Ectodermal cell (in vitro differentiated cells): ENCODE results near the gene SPPL2C.

Experiments
- H3K27ac ChIP-seq: 2 replicates; pipeline ENCODE4 v1.7.0; 2013; ENCODE audit warnings: mild to moderate bottlenecking, low read depth, low read length; ENCODE audit not compliant: insufficient read depth, poor library complexity, severe bottlenecking
- H3K27me3 ChIP-seq: 2 replicates; pipeline ENCODE4 v1.7.0; 2013; ENCODE audit warnings: mild to moderate bottlenecking, low read length; ENCODE audit not compliant: insufficient read depth, control insufficient read depth, poor library complexity, severe bottlenecking
- H3K36me3 ChIP-seq: one replicate; pipeline ENCODE4 v1.7.0; 2013; ENCODE audit warnings: low read length; ENCODE audit not compliant: control insufficient read depth, insufficient read depth
- H3K4me1 ChIP-seq: one replicate; pipeline ENCODE4 v1.7.0; 2013; ENCODE audit warnings: low read length; ENCODE audit not compliant: control insufficient read depth, insufficient read depth
- H3K4me3 ChIP-seq: 2 replicates; pipeline ENCODE4 v1.7.0; 2013; ENCODE audit warnings: low read depth, low read length, control low read depth; ENCODE audit not compliant: insufficient read depth
- H3K9me3 ChIP-seq: 2 replicates; pipeline ENCODE4 v1.7.0; 2013; ENCODE audit warnings: mild to moderate bottlenecking, low read length, moderate library complexity; ENCODE audit not compliant: control insufficient read depth
- WGBS, 2 experiments: methylation state at CpG; one replicate each; pipeline ENCODE4 v1.1.7; 2013; ENCODE audit warnings: missing lambda C conversion rate in 2 of 2; 5-methylcytosine and 5-hydroxymethylcytosine counted together

The SPPL2C gene

DNA sequence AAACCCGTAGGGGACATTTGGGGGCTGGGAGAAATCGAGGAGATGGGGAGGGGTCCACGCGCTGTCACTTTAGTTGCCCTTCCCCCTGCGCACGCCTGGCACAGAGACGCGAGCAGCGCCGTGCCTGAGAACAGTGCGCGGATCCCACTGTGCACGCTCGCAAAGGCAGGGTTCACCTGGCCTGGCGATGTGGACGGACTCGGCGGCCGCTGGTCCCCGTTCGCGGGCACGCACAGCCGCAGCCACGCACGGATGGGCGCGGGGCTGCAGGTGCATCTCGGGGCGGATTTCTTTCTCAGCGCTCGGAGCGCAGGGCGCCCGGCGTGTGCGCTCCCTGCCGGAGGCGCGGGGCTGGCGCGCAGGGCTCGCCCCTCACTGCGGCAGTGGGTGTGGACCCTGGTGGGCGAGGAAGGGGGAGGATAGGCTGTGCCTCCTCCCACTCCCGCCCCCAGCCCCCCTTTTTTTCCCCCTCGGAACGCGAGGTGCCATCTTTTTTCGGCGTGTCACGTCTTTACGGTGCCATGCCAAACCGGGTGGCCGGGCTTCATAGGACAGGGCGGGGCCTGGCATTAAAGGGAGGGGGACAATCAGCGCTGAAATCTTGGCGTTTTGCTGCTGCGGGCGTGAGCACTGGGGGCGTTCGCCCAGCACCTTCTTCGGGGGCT, 50.8 kb downstream of the SPPL2C start:
- Histone ChIP-seq H3K9me3 (no peaks in the 10 kb centered on the region), H3K4me1 (peaks cover 8% of the 10 kb centered on the region), H3K36me3 (no peaks in the 10 kb centered on the region), H3K27me3 (peaks cover 94% of the 10 kb centered on the region), H3K4me3 (peak overlapping the region; percentile 52), H3K27ac (no peak overlapping the region)
- 2% methylated on average over 60 to 63 of the region's 63 CpGs for WGBS, 2 experiments

- Histone ChIP-seq H3K4me3 (peak overlapping the region; percentile 52), H3K27me3 (peaks cover 95% of the 10 kb centered on the region), H3K4me1 (peaks cover 8% of the 10 kb centered on the region), H3K9me3 (no peaks in the 10 kb centered on the region), H3K36me3 (no peaks in the 10 kb centered on the region), H3K27ac (no peak overlapping the region)
- 13 to 14% methylated on average over 51 to 53 of the region's 55 CpGs for WGBS, 2 experiments
Measured at GRCh38 chr17:45895969-45896785, 51.5 kb downstream of the SPPL2C start.
